ENCODE measurements around the gene PRXL2C.

DNA sequence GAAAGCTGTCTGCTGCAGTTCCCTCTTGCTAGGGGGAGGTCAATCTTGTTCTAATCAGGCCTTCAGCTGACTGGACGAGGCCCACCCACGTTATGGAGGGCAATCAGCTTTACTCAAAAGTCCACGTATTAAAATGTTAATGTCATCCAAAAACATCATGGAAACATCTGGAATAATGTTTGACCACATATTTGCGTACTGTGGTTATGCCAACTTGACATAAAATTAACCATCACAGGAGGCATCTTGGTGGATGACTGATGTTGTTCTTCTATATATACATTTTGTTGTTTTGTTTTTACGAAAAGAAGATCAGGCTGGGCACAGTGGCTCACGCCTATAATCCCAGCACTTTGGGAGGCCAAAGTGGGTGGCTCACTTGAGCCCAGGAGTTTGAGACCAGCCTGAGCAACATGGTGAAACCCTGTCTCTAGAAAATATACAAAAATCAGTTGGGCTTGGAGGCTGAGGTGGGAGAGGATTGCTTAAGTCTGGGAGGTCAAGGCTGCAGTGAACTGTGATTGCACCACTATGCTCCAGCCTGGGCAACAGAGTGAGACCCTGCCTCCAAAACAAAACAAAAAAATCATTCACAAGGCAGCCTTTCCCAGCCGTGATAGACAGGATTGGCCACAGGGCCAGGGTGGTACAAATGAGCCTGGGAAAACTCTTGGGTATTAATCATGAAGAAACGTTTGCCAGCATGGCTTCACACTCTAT lies 33.8 kb upstream of the PRXL2C start:
- TF ChIP-seq CTCF (IDR thresholded peaks at IDR 0.05) (no peak), POLR2AphosphoS5 (IDR thresholded peaks at IDR 0.05) (no peak)

All from breast epithelium (tissue), 3 donors.